Thyroid gland (tissue), 4 donors: ENCODE data around the gene ZNF786. TPM values are rescaled to one million over a fixed set of nuclear protein-coding genes. Genes with fewer than 3 reads are reported as not detected.

Experiments
- DNase-seq, 2 donors: peaks; one replicate each; pipeline ENCODE4 v3.0.0-alpha.2; 2019
- H3K27ac ChIP-seq, 3 donors: fragments of 200-600 bp; sonication (generic); 1 replicate in 2 of 3; 2 replicates in 1 of 3; pipeline ENCODE4 v1.5.1; 2016 to 2019; ENCODE audit warnings: mild to moderate bottlenecking in 1 of 3, moderate library complexity in 1 of 3
- H3K27me3 ChIP-seq: fragments of 200-600 bp; sonication (generic); one replicate; pipeline ENCODE4 v1.5.1; 2019
- H3K36me3 ChIP-seq, 2 donors: fragments of 200-600 bp; sonication (generic); one replicate each; pipeline ENCODE4 v1.5.1; 2016 to 2019
- H3K4me1 ChIP-seq, 2 donors: fragments of 200-600 bp; sonication (generic); one replicate each; pipeline ENCODE4 v1.5.1; 2017 to 2019
- H3K4me3 ChIP-seq, 3 donors: fragments of 200-600 bp; sonication (generic); replicated peaks in 1 of 3; 1 replicate in 2 of 3; 2 replicates in 1 of 3; pipeline ENCODE4 v1.5.1; 2016; ENCODE audit warnings: mild to moderate bottlenecking in 1 of 3
- H3K9me3 ChIP-seq: fragments of 200-600 bp; sonication (generic); one replicate; pipeline ENCODE4 v1.5.1; 2017
- CTCF ChIP-seq, 6 experiments: fragments of 200-600 bp in 3 of 6; fragments of 450-650 bp in 3 of 6; sonication (generic) in 3 of 6; IDR thresholded peaks; one replicate each; pipeline ENCODE4 v1.5.1; 2016 to 2019; ENCODE audit warnings: antibody characterized with exemption in 6 of 6, mild to moderate bottlenecking in 2 of 6, inconsistent platforms in 1 of 6, moderate library complexity in 1 of 6
- POLR2A ChIP-seq, 2 donors: fragments of 450-650 bp; IDR thresholded peaks; one replicate each; pipeline ENCODE4 v1.6.1; 2017; ENCODE audit warnings: antibody characterized with exemption in 2 of 2, mild to moderate bottlenecking in 2 of 2, moderate library complexity in 1 of 2
- WGBS, 2 donors: methylation state at CpG; one replicate each; pipeline ENCODE4 v1.1.5; 2017; 5-methylcytosine and 5-hydroxymethylcytosine counted together
- intact Hi-C: fragments of 100-400 bp; cut with DNase I; formaldehyde crosslinking; loops from one replicate; pipeline ENCODE4 v1.15.1; 2023
- total RNA-seq, 4 donors: library from RNA; depleted of rRNA; stranded (reverse); fragments of >200 nt; gene quantifications; one replicate each; pipeline ENCODE4 v1.2.3, GENCODE V29; 2016

Gene ZNF786
- total RNA-seq, 4 donors from 2014 or later: 6.6 to 12.1 (median 10.7) TPM

GRCh38 chr7:149104749-149105148 lies 14.2 kb upstream of the ZNF786 start:
- intact Hi-C loops: no loop called here
- DNase-seq: no peak
- no peak for TF ChIP-seq POLR2A (IDR thresholded peaks at IDR 0.05)
- no peak for TF ChIP-seq CTCF (IDR thresholded peaks at IDR 0.05)
- Histone ChIP-seq H3K4me3 (no peak overlapping the region), H3K4me1 (no peaks in the 10 kb centered on the region), H3K27me3 (no peaks in the 10 kb centered on the region), H3K27ac (no peak overlapping the region), H3K9me3 (no peaks in the 10 kb centered on the region), H3K36me3 (peaks cover 0 to 13% of the 10 kb centered on the region in 2 donors)
- 95 to 99% methylated on average over 18 to 25 of the region's 25 CpGs for WGBS, 2 donors

- H3K4me3 ChIP-seq: no peak overlapping the region
- H3K4me1 ChIP-seq: no peaks in the 10 kb centered on the region
- H3K27ac ChIP-seq: no peak overlapping the region
- no peak for DNase-seq
- H3K27me3 ChIP-seq: no peaks in the 10 kb centered on the region
- intact Hi-C loops: no loop called here
- H3K36me3 ChIP-seq: peaks cover 0 to 13% of the 10 kb centered on the region in 2 donors
- H3K9me3 ChIP-seq: no peaks in the 10 kb centered on the region
- WGBS, 2 donors: 97 to 98% methylated on average over 35 of the region's 35 CpGs
- TF ChIP-seq POLR2A (IDR thresholded peaks at IDR 0.05) (no peak), CTCF (IDR thresholded peaks at IDR 0.05) (no peak)
Observed at GRCh38 chr7:149104214-149104613, 13.7 kb upstream of the ZNF786 start.

- no peak overlapping the region for H3K27ac ChIP-seq
- 96 to 98% methylated on average over 9 of the region's 9 CpGs for WGBS, 2 donors
- H3K4me1 ChIP-seq: no peaks in the 10 kb centered on the region
- no peaks in the 10 kb centered on the region for H3K9me3 ChIP-seq
- TF ChIP-seq CTCF (IDR thresholded peaks at IDR 0.05): no peak
- TF ChIP-seq POLR2A (IDR thresholded peaks at IDR 0.05): no peak
- H3K27me3 ChIP-seq: no peaks in the 10 kb centered on the region
- DNase-seq: no peak
- intact Hi-C loops: no loop called here
- H3K36me3 ChIP-seq: peaks cover 0 to 13% of the 10 kb centered on the region in 2 donors
- no peak overlapping the region for H3K4me3 ChIP-seq
Observed at GRCh38 chr7:149103424-149103823, 12.9 kb upstream of the ZNF786 start.

GRCh38 chr7:149102666-149103065 lies 12.1 kb upstream of the ZNF786 start:
- intact Hi-C loops: no loop called here

GRCh38 chr7:149100821-149101220 lies 10.3 kb upstream of the ZNF786 start:
- 88 to 94% methylated on average over 2 of the region's 2 CpGs for WGBS, 2 donors
- intact Hi-C loops: no loop called here
- Histone ChIP-seq H3K4me1 (no peaks in the 10 kb centered on the region), H3K4me3 (no peak overlapping the region), H3K36me3 (peaks cover 0 to 13% of the 10 kb centered on the region in 2 donors), H3K9me3 (no peaks in the 10 kb centered on the region), H3K27ac (no peak overlapping the region), H3K27me3 (no peaks in the 10 kb centered on the region)
- TF ChIP-seq POLR2A (IDR thresholded peaks at IDR 0.05) (no peak), CTCF (IDR thresholded peaks at IDR 0.05) (no peak)
- no peak for DNase-seq

More at GRCh38 chr7:149102666-149103065, 12.1 kb upstream of the ZNF786 start:
- TF ChIP-seq POLR2A (IDR thresholded peaks at IDR 0.05): no peak
- no peak for TF ChIP-seq CTCF (IDR thresholded peaks at IDR 0.05)
- Histone ChIP-seq H3K9me3 (no peaks in the 10 kb centered on the region), H3K27ac (no peak overlapping the region), H3K4me3 (no peak overlapping the region), H3K36me3 (peaks cover 0 to 13% of the 10 kb centered on the region in 2 donors), H3K4me1 (no peaks in the 10 kb centered on the region), H3K27me3 (no peaks in the 10 kb centered on the region)
- DNase-seq: no peak
- WGBS, 2 donors: 71 to 91% methylated on average over 1 of the region's 1 CpG
